Endothelial cell of umbilical vein (primary cell): ENCODE measurements around the gene TRAF1. TPM values are rescaled to one million over a fixed set of nuclear protein-coding genes. Genes with fewer than 3 reads are reported as not detected.

ENCODE experiments used
- BruUV-seq: library from RNA; stranded (reverse); fragments of 400-500 nt; replicated peaks from 2 replicates; lab custom pipeline; 2021; lab: Mats Ljungman, UMichigan
- CTCF ChIA-PET: fragments of 300-600, 350-600 bp; sonication (Branson Sonifier 250); formaldehyde crosslinking; loops from one replicate; lab custom pipeline; 2021; ENCODE audit warnings: antibody characterized with exemption, inconsistent platforms; lab: Charles Lee
- POLR2A ChIA-PET: fragments of 300-600, 350-600 bp; sonication (Branson Sonifier 250); formaldehyde crosslinking; loops from one replicate; lab custom pipeline; 2021; ENCODE audit warnings: antibody characterized with exemption, inconsistent platforms; lab: Charles Lee
- DNase-seq: peaks from one replicate; pipeline ENCODE4 v3.0.0-alpha.2; 2011; ENCODE audit warnings: low read depth, low spot score
- FAIRE-seq: peaks from 2 replicates; lab custom pipeline; 2011; peaks lifted over from hg19 to GRCh38; lab: Jason Lieb, UNC
- H2AFZ ChIP-seq: 2 replicates; pipeline ENCODE4 v1.6.0; 2012; ENCODE audit warnings: low read depth, low read length, control low read depth, inconsistent platforms
- H3K27ac ChIP-seq: 2 replicates; pipeline ENCODE4 v1.5.1; 2011; ENCODE audit warnings: low read depth, mild to moderate bottlenecking, control low read depth, low read length, moderate library complexity; ENCODE audit not compliant: insufficient read depth
- H3K27me3 ChIP-seq, 2 experiments: 2 replicates each; pipeline versions ENCODE4 v1.6.0 to v1.6.1; 2011; ENCODE audit warnings: low read length in 2 of 2, mixed read lengths in 1 of 2; ENCODE audit not compliant: control insufficient read depth in 2 of 2, insufficient read depth in 2 of 2
- H3K36me3 ChIP-seq, 2 experiments: 2 replicates in 1 of 2; 3 replicates in 1 of 2; pipeline ENCODE4 v1.5.1; 2011; ENCODE audit warnings: low read length in 2 of 2, mild to moderate bottlenecking in 1 of 2, moderate library complexity in 1 of 2; ENCODE audit not compliant: control insufficient read depth in 2 of 2, insufficient read depth in 2 of 2; ENCODE audit errors: extremely low read depth in 1 of 2
- H3K4me1 ChIP-seq: 3 replicates; pipeline ENCODE4 v1.5.1; 2011; ENCODE audit warnings: mild to moderate bottlenecking, low read length; ENCODE audit not compliant: control insufficient read depth, insufficient read depth; ENCODE audit errors: extremely low read depth
- H3K4me2 ChIP-seq: 2 replicates; pipeline ENCODE4 v1.6.1; 2011; ENCODE audit warnings: low read length, control low read depth, mixed read lengths; ENCODE audit not compliant: insufficient read depth
- H3K4me3 ChIP-seq, 3 experiments: fragments of 200-600 bp in 1 of 3; sonication (generic), shearing (Covaris generic) in 1 of 3; replicated peaks in 1 of 3; 2 replicates each; pipeline ENCODE4 v1.5.1; 2011 to 2016; ENCODE audit warnings: control low read depth in 3 of 3, low read length in 3 of 3, mild to moderate bottlenecking in 2 of 3, inconsistent platforms in 1 of 3, low read depth in 1 of 3, moderate library complexity in 1 of 3; ENCODE audit not compliant: insufficient read depth in 1 of 3
- H3K79me2 ChIP-seq: 2 replicates; pipeline ENCODE4 v1.6.0; 2012; ENCODE audit warnings: low read length, inconsistent platforms; ENCODE audit not compliant: control insufficient read depth, insufficient read depth
- H3K9ac ChIP-seq: replicated peaks from 2 replicates; pipeline ENCODE3; 2011; ENCODE audit warnings: low read length, control low read depth; ENCODE audit not compliant: insufficient read depth; ENCODE audit errors: extremely low read depth
- H3K9me1 ChIP-seq: replicated peaks from 3 replicates; pipeline ENCODE4 v1.6.0; 2011; ENCODE audit warnings: mild to moderate bottlenecking, low read length; ENCODE audit not compliant: control insufficient read depth, insufficient read depth; ENCODE audit errors: extremely low read depth
- H3K9me3 ChIP-seq: replicated peaks from 2 replicates; pipeline ENCODE4 v1.5.1; 2012; ENCODE audit warnings: low read length, inconsistent platforms; ENCODE audit not compliant: control insufficient read depth, insufficient read depth
- H4K20me1 ChIP-seq: replicated peaks from 2 replicates; pipeline ENCODE3; 2011; ENCODE audit warnings: mild to moderate bottlenecking, low read length; ENCODE audit not compliant: control insufficient read depth, insufficient read depth; ENCODE audit errors: extremely low read depth
- CTCF ChIP-seq, 2 donors: IDR thresholded peaks; 1 replicate in 1 of 2; 2 replicates in 1 of 2; pipeline ENCODE4 v1.5.1; 2011; ENCODE audit warnings: low read length in 2 of 2, mild to moderate bottlenecking in 2 of 2, moderate library complexity in 2 of 2, control low read depth in 1 of 2, inconsistent platforms in 1 of 2, low read depth in 1 of 2; ENCODE audit not compliant: insufficient read depth in 1 of 2; ENCODE audit errors: extremely low read depth in 1 of 2
- EZH2 ChIP-seq: IDR thresholded peaks from 2 replicates; pipeline ENCODE4 v1.6.1; 2012; ENCODE audit warnings: borderline replicate concordance, low read depth, mild to moderate bottlenecking, moderate library complexity, low read length, inconsistent platforms; ENCODE audit not compliant: severe bottlenecking
- FOS ChIP-seq: IDR thresholded peaks from 2 replicates; pipeline ENCODE4 v1.6.1; 2011; ENCODE audit warnings: mild to moderate bottlenecking, low read length, moderate library complexity, borderline replicate concordance; ENCODE audit not compliant: insufficient read depth
- GATA2 ChIP-seq: IDR thresholded peaks from 2 replicates; pipeline ENCODE4 v1.7.0; 2011; ENCODE audit warnings: low read depth, mild to moderate bottlenecking, moderate library complexity, mixed read lengths, low read length; ENCODE audit not compliant: insufficient read length, insufficient read depth
- JUN ChIP-seq: IDR thresholded peaks from 2 replicates; pipeline ENCODE4 v1.6.1; 2011; ENCODE audit warnings: borderline replicate concordance, low read depth; ENCODE audit not compliant: insufficient read length, insufficient read depth
- MAX ChIP-seq: IDR thresholded peaks from 2 replicates; pipeline ENCODE4 v1.6.1; 2011; ENCODE audit not compliant: insufficient read depth, insufficient read length
- MYC ChIP-seq: IDR thresholded peaks from one replicate; pipeline ENCODE4 v1.6.1; 2011; ENCODE audit warnings: mild to moderate bottlenecking, low read depth, low read length
- POLR2A ChIP-seq: IDR thresholded peaks from 2 replicates; pipeline ENCODE4 v1.6.1; 2012; ENCODE audit warnings: low read depth, mild to moderate bottlenecking, control low read depth, low read length
- POLR2AphosphoS5 ChIP-seq: IDR thresholded peaks from 2 replicates; pipeline ENCODE4 v1.6.1; 2012; ENCODE audit warnings: low read depth, mild to moderate bottlenecking, control low read depth, low read length, moderate library complexity; ENCODE audit not compliant: insufficient read depth
- dilution Hi-C: fragments of 300-500 bp; cut with MboI; formaldehyde crosslinking; loops from one replicate; pipeline ENCODE4 v1.15.0; 2019; ENCODE audit warnings: low sequenced_read_pairs; ENCODE audit not compliant: extremely low pct_ligation_motif_present
- intact Hi-C: fragments of 100-400 bp; cut with micrococcal nuclease; formaldehyde crosslinking; loops from one replicate; pipeline ENCODE4 v1.10.0; 2022
- polyA plus RNA-seq, 4 experiments: library from polyadenylated mRNA; depleted of rRNA in 3 of 4; stranded (reverse) in 3 of 4; unstranded in 1 of 4; fragments of >200 nt; gene quantifications; 2 replicates each; pipeline versions ENCODE4 v1.2.1 to v1.2.3, GENCODE V29; 2011 to 2012; ENCODE audit warnings: missing spikeins in 1 of 4
- total RNA-seq: library from RNA; stranded (reverse); gene quantifications from 2 replicates; pipeline ENCODE4 v1.2.3, GENCODE V29; 2021

The TRAF1 gene
- total and polyA plus RNA-seq, 2 donors (not counting 3 experiments of a cell fraction or from before 2014, with no cell fraction given) = 2.0 to 2.6 TPM

GRCh38 chr9:120885457-120885856 lies 41.1 kb downstream of the TRAF1 start:
- TF ChIP-seq JUN (no peak), POLR2AphosphoS5 (no peak), FOS (no peak), EZH2 (no peak), CTCF (IDR thresholded peaks at IDR 0.05; ENCODE audit: extremely low read depth in 1 of 2, insufficient read depth in 1 of 2, low read depth in 1 of 2, low read length in 2 of 2) (no peak), MAX (no peak), POLR2A (no peak), MYC (no peak), GATA2 (no peak)
- H3K9me3 ChIP-seq = no peaks in the 10 kb centered on the region
- H3K4me1 ChIP-seq = no peaks in the 10 kb centered on the region
- no peaks in the 10 kb centered on the region for H3K36me3 ChIP-seq
- H3K27ac ChIP-seq = no peak overlapping the region
- no TSS peak for BruUV-seq
- H3K4me3 ChIP-seq = no peak overlapping the region
- H3K27me3 ChIP-seq = no peaks in the 10 kb centered on the region
- H2AFZ ChIP-seq = no peak overlapping the region
- ChIA-PET CTCF (no interaction called here), POLR2A (no interaction called here)
- no peak overlapping the region for H3K4me2 ChIP-seq
- no peak overlapping the region for H3K9ac ChIP-seq
- FAIRE-seq (no peak), DNase-seq (no peak)
- H3K79me2 ChIP-seq = no peaks in the 10 kb centered on the region
- dilution Hi-C loops = no loop called here
- no peaks in the 10 kb centered on the region for H3K9me1 ChIP-seq
- no peaks in the 10 kb centered on the region for H4K20me1 ChIP-seq
- intact Hi-C loops = no loop called here
